ENCODE data around the gene JAZF1. TPM values are rescaled to one million over a fixed set of nuclear protein-coding genes. Genes with fewer than 3 reads are reported as not detected.

JAZF1 gene
- total RNA-seq, 1 experiment from 2014 or later: 1.5 TPM

DNA sequence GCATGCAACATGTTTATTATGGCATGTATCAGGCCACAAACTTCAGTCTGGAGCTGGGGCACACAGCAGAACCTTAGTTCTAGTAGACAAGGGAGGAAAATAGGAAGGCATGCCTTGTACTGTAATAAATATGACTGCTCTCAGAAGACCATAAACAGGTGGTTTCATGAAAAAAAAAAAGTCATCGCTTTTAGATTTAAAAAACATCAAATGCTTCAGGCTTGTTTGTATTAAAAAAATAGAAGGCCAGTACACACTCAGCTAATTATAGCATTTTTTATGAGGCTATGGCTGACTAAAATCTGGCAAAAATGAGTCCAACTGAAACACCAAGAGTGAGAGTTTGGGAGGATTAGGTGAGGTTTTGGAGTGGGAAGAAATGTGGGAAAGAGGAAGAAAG lies 204.1 kb downstream of the JAZF1 start:
- POLR2A ChIA-PET (ENCODE audit: low non-redundant PET): no interaction called here
- no peak for DNase-seq (ENCODE audit: low spot score)
- H3K27me3 ChIP-seq (replicated peaks; ENCODE audit: insufficient read depth, low read depth, low read length, poor library complexity): peaks cover 64% of the 10 kb centered on the region
- BruUV-seq (replicated peaks): no TSS peak
- no peak overlapping the region for H3K27ac ChIP-seq (ENCODE audit: low read depth, low read length, poor library complexity, severe bottlenecking)
- CTCF ChIA-PET: no interaction called here
- no peaks in the 10 kb centered on the region for H3K9me3 ChIP-seq (ENCODE audit: low read depth, low read length, poor library complexity, severe bottlenecking)
- H3K4me3 ChIP-seq (ENCODE audit: low read depth, low read length, poor library complexity, severe bottlenecking): no peak overlapping the region
- H3K36me3 ChIP-seq (ENCODE audit: insufficient read depth, low read length, poor library complexity, severe bottlenecking): no peaks in the 10 kb centered on the region
- no peaks in the 10 kb centered on the region for H3K4me1 ChIP-seq (ENCODE audit: insufficient read depth, low read length, poor library complexity, severe bottlenecking)
- intact Hi-C loops (cut with micrococcal nuclease; ENCODE audit: unreplicated experiment): no loop called here
- no peak for TF ChIP-seq EZH2 (IDR thresholded peaks at IDR 0.05; ENCODE audit: borderline replicate concordance, low read depth, low read length, poor library complexity, severe bottlenecking)
- TF ChIP-seq, protein P1, sequence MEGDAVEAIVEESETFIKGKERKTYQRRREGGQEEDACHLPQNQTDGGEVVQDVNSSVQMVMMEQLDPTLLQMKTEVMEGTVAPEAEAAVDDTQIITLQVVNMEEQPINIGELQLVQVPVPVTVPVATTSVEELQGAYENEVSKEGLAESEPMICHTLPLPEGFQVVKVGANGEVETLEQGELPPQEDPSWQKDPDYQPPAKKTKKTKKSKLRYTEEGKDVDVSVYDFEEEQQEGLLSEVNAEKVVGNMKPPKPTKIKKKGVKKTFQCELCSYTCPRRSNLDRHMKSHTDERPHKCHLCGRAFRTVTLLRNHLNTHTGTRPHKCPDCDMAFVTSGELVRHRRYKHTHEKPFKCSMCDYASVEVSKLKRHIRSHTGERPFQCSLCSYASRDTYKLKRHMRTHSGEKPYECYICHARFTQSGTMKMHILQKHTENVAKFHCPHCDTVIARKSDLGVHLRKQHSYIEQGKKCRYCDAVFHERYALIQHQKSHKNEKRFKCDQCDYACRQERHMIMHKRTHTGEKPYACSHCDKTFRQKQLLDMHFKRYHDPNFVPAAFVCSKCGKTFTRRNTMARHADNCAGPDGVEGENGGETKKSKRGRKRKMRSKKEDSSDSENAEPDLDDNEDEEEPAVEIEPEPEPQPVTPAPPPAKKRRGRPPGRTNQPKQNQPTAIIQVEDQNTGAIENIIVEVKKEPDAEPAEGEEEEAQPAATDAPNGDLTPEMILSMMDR (conservative IDR thresholded peaks at IDR 0.05; ENCODE audit: low read depth, low read length): no peak

DNA sequence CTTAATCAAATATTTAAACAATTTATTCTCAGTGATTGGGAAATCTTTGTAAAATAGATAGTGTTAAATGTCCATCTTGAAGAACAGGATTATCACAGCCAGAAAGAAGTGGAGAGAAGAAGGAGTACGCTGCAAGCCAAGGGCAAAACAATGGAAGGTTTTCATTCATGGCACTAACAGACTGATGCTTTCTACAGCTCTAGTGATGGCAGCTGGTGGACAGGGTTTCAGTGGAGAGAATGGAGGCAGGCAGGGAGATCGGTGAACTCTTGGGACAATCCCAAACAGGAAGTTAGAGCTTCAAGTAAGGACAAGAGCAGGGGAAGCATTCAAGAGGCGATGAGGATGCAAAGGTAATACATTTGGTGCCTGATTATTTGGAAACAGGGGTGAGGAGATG lies 207.0 kb downstream of the JAZF1 start:
- CTCF ChIA-PET: no interaction called here
- peaks cover 70% of the 10 kb centered on the region for H3K27me3 ChIP-seq (replicated peaks; ENCODE audit: insufficient read depth, low read depth, low read length, poor library complexity)
- no TSS peak for BruUV-seq (replicated peaks)
- POLR2A ChIA-PET (ENCODE audit: low non-redundant PET): no interaction called here
- intact Hi-C loops (cut with micrococcal nuclease; ENCODE audit: unreplicated experiment): no loop called here
- no peak for DNase-seq (ENCODE audit: low spot score)
- no peaks in the 10 kb centered on the region for H3K9me3 ChIP-seq (ENCODE audit: low read depth, low read length, poor library complexity, severe bottlenecking)
- no peak overlapping the region for H3K4me3 ChIP-seq (ENCODE audit: low read depth, low read length, poor library complexity, severe bottlenecking)
- no peaks in the 10 kb centered on the region for H3K4me1 ChIP-seq (ENCODE audit: insufficient read depth, low read length, poor library complexity, severe bottlenecking)
- TF ChIP-seq EZH2 (IDR thresholded peaks at IDR 0.05; ENCODE audit: borderline replicate concordance, low read depth, low read length, poor library complexity, severe bottlenecking): no peak
- TF ChIP-seq, protein P1 (conservative IDR thresholded peaks at IDR 0.05; ENCODE audit: low read depth, low read length): no peak
- no peak overlapping the region for H3K27ac ChIP-seq (ENCODE audit: low read depth, low read length, poor library complexity, severe bottlenecking)
- no peaks in the 10 kb centered on the region for H3K36me3 ChIP-seq (ENCODE audit: insufficient read depth, low read length, poor library complexity, severe bottlenecking)

DNA sequence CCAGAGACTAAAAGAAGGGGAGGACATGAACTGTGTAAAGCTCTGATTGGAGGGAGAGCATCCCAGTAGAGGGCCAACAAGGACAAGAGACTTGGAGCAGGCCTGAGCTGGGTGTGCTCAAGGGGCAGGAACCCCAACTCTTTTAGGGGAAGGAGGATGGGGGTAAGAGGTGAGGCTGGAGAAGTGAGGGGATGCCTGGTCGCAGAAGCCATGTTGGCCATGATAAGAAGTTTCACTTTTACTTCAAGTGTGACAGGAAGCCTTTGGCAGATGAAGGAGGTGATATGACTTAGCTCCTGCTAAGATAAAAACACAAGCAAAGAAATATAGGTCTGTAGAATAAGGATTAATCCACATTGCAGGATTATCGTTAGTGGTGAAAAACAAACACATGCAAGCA lies 208.3 kb downstream of the JAZF1 start:
- intact Hi-C loops (cut with micrococcal nuclease; ENCODE audit: unreplicated experiment): no loop called here
- TF ChIP-seq, protein P1 (conservative IDR thresholded peaks at IDR 0.05; ENCODE audit: low read depth, low read length): no peak
- no peak for TF ChIP-seq EZH2 (IDR thresholded peaks at IDR 0.05; ENCODE audit: borderline replicate concordance, low read depth, low read length, poor library complexity, severe bottlenecking)
- Histone ChIP-seq H3K27me3 (replicated peaks; ENCODE audit: insufficient read depth, low read depth, low read length, poor library complexity) (peaks cover 71% of the 10 kb centered on the region), H3K9me3 (ENCODE audit: low read depth, low read length, poor library complexity, severe bottlenecking) (no peaks in the 10 kb centered on the region), H3K36me3 (ENCODE audit: insufficient read depth, low read length, poor library complexity, severe bottlenecking) (no peaks in the 10 kb centered on the region), H3K4me3 (ENCODE audit: low read depth, low read length, poor library complexity, severe bottlenecking) (no peak overlapping the region), H3K27ac (ENCODE audit: low read depth, low read length, poor library complexity, severe bottlenecking) (no peak overlapping the region), H3K4me1 (ENCODE audit: insufficient read depth, low read length, poor library complexity, severe bottlenecking) (no peaks in the 10 kb centered on the region)
- DNase-seq (ENCODE audit: low spot score): no peak
- BruUV-seq (replicated peaks): no TSS peak
- ChIA-PET POLR2A (ENCODE audit: low non-redundant PET) (interaction anchor here (0.6 to 0.7 kb wide), 2 partner anchors 149 to 235 kb away, joined by 4 to 5 read pairs; no protein-coding TSS in a partner anchor), CTCF (no interaction called here)
